ENCODE data around the gene SIM2. TPM values are rescaled to one million over a fixed set of nuclear protein-coding genes. Genes with fewer than 3 reads are reported as not detected.
A peak's percentile ranks its signal among the peaks of the same experiment; 100 is the strongest.

Gene SIM2
- total and polyA plus RNA-seq, 5 experiments from 2014 or later, result 0.03 to 0.04 TPM; not detected in 3

DNA sequence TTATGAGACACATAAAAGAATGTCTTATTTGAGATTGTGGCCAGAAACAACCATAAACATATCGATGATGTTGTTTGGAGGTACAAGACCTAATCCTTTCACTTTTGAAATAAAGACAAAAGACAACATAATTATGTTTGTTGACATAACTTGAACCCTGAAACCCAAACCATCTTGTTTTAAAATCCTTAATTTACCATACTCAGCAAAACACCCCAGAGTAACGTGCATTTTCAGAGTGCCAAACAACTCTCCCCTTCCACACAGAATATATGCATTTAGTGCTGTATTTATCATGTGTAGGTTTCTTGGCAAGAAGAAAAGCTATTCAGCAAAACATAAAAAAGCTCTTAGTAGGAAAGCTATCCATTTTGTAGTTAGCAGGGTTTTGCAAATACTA is 17.5 kb downstream of the SIM2 start:
- Mint-ChIP-seq H3K4me3 (no peak overlapping the region), H3K4me1 (no peaks in the 10 kb centered on the region), H3K27ac (no peak overlapping the region), H3K9me3 (no peaks in the 10 kb centered on the region), H3K36me3 (no peaks in the 10 kb centered on the region), H3K27me3 (peaks cover 35 to 89% (median 58%) of the 10 kb centered on the region in 5 donors)
- ATAC-seq (no peak), DNase-seq (no peak)
- POLR2A ChIA-PET, result no interaction called here

DNA sequence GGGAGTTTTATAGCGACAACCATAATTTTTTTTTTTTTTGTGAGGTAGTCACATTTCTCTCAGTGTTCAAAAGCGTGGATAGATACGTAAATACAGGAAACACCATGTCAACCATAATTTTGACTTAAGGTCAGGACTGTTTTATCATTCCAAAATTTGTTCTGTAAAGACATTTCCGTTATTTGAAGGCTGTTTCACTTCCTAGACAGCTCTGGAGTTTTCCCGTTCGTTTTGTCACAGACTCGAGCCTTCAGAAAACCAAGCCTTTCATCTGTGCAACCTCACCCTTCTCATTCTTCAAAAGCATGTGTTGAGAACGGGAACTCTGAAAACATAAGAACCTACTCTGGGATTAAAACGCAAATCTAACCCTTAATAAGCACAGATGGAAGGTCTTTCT is 17.9 kb downstream of the SIM2 start:
- Mint-ChIP-seq H3K36me3 (no peaks in the 10 kb centered on the region), H3K27me3 (peaks cover 36 to 85% (median 56%) of the 10 kb centered on the region in 5 donors), H3K9me3 (no peaks in the 10 kb centered on the region), H3K27ac (no peak overlapping the region), H3K4me3 (no peak overlapping the region), H3K4me1 (no peaks in the 10 kb centered on the region)
- ATAC-seq (no peak), DNase-seq (peak in 1 of 10 donors; percentile 10)
- POLR2A ChIA-PET, result no interaction called here

DNA sequence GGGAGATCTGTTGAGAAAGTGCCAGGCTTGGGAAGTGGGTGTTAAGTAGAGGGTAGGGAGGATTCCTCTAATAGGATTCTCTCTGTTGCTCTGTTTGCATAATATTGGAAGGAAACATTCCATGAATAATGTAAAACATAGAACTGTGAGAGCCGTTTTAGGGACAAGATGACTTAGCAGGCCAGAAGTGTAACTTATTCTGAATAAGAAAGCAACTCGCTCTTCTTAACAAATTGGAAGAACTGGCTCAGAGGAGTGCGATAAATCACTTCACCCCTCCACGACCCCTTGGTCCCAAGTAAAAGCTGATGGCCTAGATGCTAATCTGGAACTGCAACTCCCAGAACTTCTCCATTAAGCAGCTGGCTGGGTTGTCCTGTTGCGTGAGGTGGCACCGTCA is 19.1 kb downstream of the SIM2 start:
- Mint-ChIP-seq H3K4me1 (no peaks in the 10 kb centered on the region), H3K36me3 (no peaks in the 10 kb centered on the region), H3K27me3 (peaks cover 42 to 85% (median 48%) of the 10 kb centered on the region in 5 donors), H3K9me3 (no peaks in the 10 kb centered on the region), H3K27ac (no peak overlapping the region), H3K4me3 (no peak overlapping the region)
- POLR2A ChIA-PET, result no interaction called here
- DNase-seq (no peak), ATAC-seq (no peak)

DNA sequence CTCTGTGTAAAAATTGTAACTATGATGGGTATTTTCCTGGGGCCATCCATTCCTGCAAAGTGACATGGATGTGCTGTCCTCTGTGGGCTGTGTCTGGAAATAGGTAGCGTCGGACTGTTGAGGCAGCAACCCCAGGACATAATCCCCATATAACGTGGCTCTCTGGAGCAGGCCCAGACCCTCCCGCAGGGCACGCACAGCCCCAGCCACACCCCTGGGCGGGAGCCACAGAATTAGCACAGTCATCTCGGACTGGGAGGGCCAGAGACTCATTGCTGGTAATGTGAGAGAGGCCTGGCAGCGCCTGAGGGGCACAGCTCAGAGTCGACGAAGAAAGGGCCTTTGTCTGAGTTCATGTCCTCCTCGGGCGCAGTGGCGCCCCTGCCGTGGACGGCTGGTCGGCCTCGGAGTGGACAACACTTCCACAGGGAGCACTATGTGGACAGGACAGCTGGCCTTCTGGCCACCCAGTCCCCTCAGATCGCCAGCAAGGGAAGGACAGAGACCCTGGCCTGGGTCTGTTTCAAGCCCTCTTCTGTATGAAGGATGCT is 20.1 kb downstream of the SIM2 start:
- Mint-ChIP-seq H3K36me3 (no peaks in the 10 kb centered on the region), H3K9me3 (no peaks in the 10 kb centered on the region)
- POLR2A ChIA-PET, result no interaction called here

DNA sequence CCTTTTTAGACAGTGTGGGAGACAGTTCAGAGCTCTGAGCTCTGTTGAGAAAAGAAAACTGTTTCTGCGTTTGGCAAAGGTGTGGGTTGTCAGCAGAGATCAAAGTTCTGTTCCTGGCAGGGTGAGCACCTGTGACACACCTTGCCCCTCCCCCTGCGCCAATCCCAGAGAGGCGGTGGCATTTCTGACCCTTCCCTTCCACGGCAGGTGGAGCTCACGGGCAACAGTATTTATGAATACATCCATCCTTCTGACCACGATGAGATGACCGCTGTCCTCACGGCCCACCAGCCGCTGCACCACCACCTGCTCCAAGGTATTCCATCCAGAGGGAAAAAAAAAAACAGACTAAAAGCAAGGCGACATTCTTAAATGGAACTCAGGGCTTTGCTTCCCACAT is 20.7 kb downstream of the SIM2 start:
- ATAC-seq (no peak), DNase-seq (no peak)
- no peak overlapping the region for H3K27ac Mint-ChIP-seq
- H3K4me3 Mint-ChIP-seq, result no peak overlapping the region
- POLR2A ChIA-PET, result no interaction called here
- no peaks in the 10 kb centered on the region for H3K9me3 Mint-ChIP-seq
- H3K36me3 Mint-ChIP-seq, result no peaks in the 10 kb centered on the region
- H3K27me3 Mint-ChIP-seq, result peaks cover 35 to 83% (median 37%) of the 10 kb centered on the region in 5 donors
- no peaks in the 10 kb centered on the region for H3K4me1 Mint-ChIP-seq

More for the DNA sequence above, 20.1 kb downstream of the SIM2 start:
- peaks cover 40 to 85% (median 42%) of the 10 kb centered on the region in 5 donors for H3K27me3 Mint-ChIP-seq
- DNase-seq, result peak in 1 of 10 donors; percentile 26
- H3K27ac Mint-ChIP-seq, result no peak overlapping the region
- ATAC-seq, result no peak
- H3K4me3 Mint-ChIP-seq, result no peak overlapping the region
- no peaks in the 10 kb centered on the region for H3K4me1 Mint-ChIP-seq

DNA sequence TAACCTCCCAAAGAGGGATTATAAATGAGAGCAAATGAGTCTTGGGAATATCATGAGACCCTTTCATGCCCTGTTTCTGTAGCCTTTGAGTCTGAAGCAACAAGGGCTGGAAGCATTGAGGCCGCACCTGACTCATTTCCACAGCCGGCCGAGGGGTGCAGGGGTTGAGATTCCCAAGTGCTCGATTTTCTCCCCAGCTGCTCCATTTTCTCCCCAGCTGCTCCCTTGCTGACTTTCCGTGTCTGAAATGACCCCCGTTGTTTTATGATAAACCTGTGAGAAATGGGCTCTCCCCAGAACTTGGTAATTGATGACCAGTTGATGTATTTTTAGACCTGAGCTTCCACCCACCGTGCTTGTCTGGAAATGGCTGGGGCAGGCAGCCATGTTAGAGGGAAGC is 22.9 kb downstream of the SIM2 start:
- Mint-ChIP-seq H3K27ac (no peak overlapping the region), H3K9me3 (no peaks in the 10 kb centered on the region), H3K4me1 (no peaks in the 10 kb centered on the region), H3K36me3 (no peaks in the 10 kb centered on the region), H3K4me3 (no peak overlapping the region), H3K27me3 (peaks cover 16 to 69% (median 27%) of the 10 kb centered on the region in 5 donors)
- peak in 1 of 10 donors; percentile 40 for DNase-seq
- no peak for ATAC-seq
- POLR2A ChIA-PET, result no interaction called here

DNA sequence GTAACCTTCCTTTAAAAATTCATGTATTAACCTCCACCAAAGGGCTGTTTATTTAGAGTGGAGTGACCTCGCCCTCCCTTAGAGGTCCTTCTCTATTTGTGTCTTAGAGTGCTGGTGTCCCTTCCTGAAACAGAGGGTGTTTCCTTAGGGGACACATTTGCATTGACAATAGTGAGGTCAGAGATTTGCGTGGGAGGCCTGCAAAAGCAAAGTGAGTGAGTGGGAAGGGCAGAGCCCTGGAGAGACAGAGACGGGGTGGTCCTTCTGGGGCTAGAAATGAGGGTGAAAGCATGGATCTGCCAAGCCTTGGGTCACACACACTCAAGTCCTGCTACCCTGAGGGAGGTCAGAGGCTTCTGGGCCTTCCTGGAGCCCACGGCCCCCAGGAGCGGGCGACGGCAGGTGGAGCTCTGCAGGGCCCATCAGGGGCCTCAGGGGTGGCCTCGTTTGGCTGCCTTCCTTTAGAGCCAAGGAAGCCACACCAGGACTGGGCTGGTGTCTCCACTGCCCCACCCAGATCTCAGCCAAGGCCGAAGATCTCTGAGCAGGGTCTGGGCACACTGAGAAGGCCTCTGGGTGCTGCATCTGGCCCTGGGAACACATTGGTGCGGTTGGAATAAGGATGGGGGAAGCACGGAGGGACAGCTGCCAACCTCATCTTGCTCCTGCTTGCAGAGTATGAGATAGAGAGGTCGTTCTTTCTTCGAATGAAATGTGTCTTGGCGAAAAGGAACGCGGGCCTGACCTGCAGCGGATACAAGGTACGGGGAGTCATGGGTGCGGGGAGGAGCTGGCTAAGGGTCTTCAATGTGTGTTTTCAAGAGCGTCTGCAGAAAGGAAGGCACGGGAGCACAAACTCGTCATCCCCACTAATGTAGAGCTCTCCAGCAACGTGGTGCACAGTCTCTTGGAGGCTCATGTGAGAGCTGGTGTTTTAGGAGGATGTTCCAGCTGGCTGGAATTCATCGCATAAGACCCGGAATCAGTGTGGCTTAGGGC is 23.8 kb downstream of the SIM2 start:
- Mint-ChIP-seq H3K4me3 (no peak overlapping the region), H3K9me3 (no peaks in the 10 kb centered on the region), H3K4me1 (no peaks in the 10 kb centered on the region), H3K27me3 (peaks cover 13 to 60% (median 27%) of the 10 kb centered on the region in 5 donors), H3K36me3 (no peaks in the 10 kb centered on the region), H3K27ac (no peak overlapping the region)
- ATAC-seq, result no peak
- peak in 1 of 10 donors; percentile 57 for DNase-seq
- POLR2A ChIA-PET, result no interaction called here

DNA sequence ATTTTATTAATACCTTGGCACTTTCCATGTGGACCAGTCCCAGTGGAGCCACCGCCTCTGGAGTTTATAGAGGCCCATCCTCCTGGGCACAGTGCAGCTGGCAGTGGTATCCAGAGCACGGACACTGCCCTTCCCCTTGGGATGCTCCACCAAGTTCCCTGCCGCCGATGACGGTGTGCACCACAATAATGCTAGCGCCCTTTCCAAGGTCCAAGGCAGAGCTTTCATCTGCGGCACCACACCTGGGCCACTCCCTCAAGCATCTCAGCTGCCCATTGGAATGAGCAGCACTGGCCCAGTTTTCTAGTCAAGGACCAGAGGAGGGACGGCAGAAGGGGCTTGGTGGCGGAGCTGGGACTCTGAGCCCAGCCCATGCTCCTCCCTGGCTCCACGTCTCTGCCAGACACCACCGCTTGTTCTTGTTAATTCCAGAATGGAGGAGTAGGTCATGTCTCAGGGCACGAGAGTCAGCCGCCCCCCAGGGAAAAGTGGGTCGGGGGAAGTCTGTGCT is 24.5 kb downstream of the SIM2 start:
- POLR2A ChIA-PET, result no interaction called here
- Mint-ChIP-seq H3K4me3 (no peak overlapping the region), H3K27me3 (peaks cover 7 to 53% (median 24%) of the 10 kb centered on the region in 5 donors), H3K9me3 (no peaks in the 10 kb centered on the region), H3K4me1 (no peaks in the 10 kb centered on the region), H3K36me3 (no peaks in the 10 kb centered on the region), H3K27ac (peak overlapping the region in 1 of 10 donors; percentile 75)
- DNase-seq (peak in 1 of 10 donors; percentile 52), ATAC-seq (no peak)

DNA sequence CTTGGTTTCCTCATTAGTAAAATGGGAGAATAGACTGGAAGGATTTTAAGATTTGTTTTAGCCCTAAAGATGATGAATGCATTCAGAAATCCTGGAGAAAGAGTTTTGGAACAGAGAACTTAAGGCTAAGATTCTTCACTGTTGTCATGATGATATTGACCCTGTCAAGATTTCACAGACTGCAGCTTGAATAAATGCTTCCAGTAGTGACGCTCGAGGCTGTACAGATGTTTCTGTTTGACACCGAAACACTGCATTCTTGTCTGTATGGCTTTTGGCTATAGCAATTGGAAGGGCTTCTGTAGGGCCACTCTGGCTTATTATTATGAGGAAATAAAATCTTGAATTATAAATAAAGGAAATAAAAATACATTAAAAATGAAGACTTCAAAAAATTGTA is 25.7 kb downstream of the SIM2 start:
- Mint-ChIP-seq H3K36me3 (no peaks in the 10 kb centered on the region), H3K27me3 (peaks cover 8 to 44% (median 20%) of the 10 kb centered on the region in 5 donors), H3K4me1 (no peaks in the 10 kb centered on the region), H3K27ac (no peak overlapping the region), H3K4me3 (no peak overlapping the region), H3K9me3 (no peaks in the 10 kb centered on the region)
- DNase-seq, result no peak
- no peak for ATAC-seq
- POLR2A ChIA-PET, result no interaction called here

DNA sequence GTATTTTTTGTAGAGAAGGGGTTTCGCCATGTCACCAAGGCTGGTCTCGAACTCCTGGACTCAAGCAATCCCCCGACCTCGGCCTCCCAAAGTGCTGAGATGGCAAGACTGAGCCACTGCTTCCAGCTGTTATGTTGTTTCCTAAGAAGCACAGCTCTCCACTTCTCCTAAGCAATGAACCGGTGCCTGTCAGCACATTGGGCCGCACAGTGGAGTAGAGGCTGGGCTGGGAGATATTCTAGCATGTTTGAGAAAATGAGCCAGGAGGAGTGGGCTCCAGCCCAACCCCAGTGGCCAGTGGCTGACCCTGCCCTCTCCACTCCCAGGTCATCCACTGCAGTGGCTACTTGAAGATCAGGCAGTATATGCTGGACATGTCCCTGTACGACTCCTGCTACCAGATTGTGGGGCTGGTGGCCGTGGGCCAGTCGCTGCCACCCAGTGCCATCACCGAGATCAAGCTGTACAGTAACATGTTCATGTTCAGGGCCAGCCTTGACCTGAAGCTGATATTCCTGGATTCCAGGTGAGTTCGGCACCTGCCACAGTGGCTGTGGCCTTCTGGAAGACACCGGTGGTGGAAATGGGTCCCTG is 27.0 kb downstream of the SIM2 start:
- no peaks in the 10 kb centered on the region for H3K4me1 Mint-ChIP-seq
- H3K36me3 Mint-ChIP-seq, result no peaks in the 10 kb centered on the region
- peaks cover 8 to 44% (median 26%) of the 10 kb centered on the region in 5 donors for H3K27me3 Mint-ChIP-seq
- ATAC-seq (no peak), DNase-seq (peak in 1 of 10 donors; percentile 37)
- H3K27ac Mint-ChIP-seq, result no peak overlapping the region
- H3K9me3 Mint-ChIP-seq, result no peaks in the 10 kb centered on the region
- H3K4me3 Mint-ChIP-seq, result no peak overlapping the region
- POLR2A ChIA-PET, result no interaction called here

DNA sequence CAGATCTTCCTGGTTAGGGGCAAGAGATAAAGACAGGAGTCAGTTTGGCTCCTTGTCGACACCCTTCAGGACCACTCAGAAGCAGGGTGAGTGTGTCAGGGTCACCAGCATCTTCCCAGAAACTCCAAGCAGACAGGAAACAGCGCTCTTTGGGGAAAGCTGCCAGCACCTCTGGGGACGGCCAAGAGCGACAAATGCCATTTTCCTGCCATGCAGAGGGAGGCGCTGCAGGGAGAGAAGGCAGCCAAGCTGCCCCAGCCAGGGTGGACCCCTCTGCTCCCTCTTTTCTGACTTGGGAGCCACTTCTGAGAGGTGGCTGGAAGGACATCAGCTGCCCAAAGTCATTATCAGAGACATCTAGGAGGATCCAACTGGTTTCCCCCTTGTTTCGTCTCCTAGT is 29.0 kb downstream of the SIM2 start:
- POLR2A ChIA-PET, result interaction anchor here (0.6 kb wide), 1 partner anchor 42 kb away, joined by 4 read pairs; no protein-coding TSS in a partner anchor
- Mint-ChIP-seq H3K27ac (no peak overlapping the region), H3K4me1 (no peaks in the 10 kb centered on the region), H3K9me3 (no peaks in the 10 kb centered on the region), H3K4me3 (no peak overlapping the region), H3K36me3 (no peaks in the 10 kb centered on the region), H3K27me3 (peaks cover 4 to 40% (median 21%) of the 10 kb centered on the region in 5 donors)
- DNase-seq (no peak), ATAC-seq (no peak)

DNA sequence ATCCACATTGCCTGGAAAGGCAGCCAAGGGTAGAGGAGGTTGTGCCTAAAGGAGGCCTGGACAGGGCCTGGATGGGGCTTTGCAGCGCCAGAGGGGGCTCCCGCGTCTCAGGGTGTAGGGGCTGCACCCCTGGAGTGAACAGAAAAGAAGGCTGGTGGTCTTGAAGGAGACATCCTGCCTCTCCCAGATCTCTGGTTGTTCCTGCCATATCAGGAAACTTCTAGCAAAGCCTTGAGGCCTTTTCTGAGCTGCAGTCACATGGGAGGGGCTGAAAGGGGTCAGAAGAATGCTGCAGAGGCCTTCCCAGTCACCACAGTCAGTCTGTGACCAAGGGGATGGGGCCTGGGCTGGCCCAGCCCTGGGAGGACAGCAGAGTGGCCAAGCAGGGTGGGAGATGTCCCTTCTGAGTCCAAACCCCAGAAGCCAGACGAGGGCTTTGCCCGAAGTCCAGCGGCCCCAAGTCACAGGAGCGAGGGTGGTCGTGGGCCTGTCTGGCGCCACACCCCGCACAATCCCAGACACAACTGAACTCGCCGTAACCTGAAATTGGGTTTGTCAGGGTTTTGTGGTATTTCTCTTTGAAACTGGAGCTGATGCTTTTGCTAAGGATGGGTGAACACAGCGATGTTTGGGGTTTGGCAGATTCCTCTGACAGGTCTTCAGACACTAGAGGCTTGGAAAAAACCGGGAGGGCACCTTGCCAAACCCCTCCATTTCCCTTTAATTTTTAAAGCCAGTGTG is 29.6 kb downstream of the SIM2 start:
- no peak for ATAC-seq
- POLR2A ChIA-PET, result no interaction called here

More for the DNA sequence above, 29.6 kb downstream of the SIM2 start:
- Mint-ChIP-seq H3K27ac (no peak overlapping the region), H3K27me3 (peaks cover 4 to 35% (median 20%) of the 10 kb centered on the region in 5 donors), H3K4me1 (no peaks in the 10 kb centered on the region), H3K36me3 (no peaks in the 10 kb centered on the region), H3K9me3 (no peaks in the 10 kb centered on the region), H3K4me3 (no peak overlapping the region)
- DNase-seq, result peak in 2 of 10 donors; percentile 12 to 50

All from naive thymus-derived CD8-positive, alpha-beta T cell (primary cell).